ENCODE results near the gene AP2B1.

Gene AP2B1

DNA sequence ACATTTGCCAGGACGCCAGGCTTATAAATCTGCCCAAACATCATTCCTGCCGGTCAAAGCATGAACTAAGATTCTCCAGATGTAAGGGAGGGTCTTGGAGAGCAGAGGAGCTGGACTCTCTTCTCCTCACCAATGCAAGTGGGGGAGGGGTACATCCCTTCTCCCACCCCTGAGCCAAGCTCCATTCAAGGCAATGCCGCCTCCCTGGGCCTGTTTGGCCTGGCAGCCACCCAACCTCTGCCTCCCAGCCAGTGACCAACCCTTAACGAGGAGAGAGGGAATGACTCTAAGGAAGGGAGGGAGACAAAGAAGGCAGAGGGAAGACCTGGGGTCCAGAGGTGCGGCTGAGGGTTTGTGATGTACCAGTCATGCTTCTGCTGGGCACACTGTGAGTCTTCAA is 187.4 kb downstream of the AP2B1 start:
- H2AFZ ChIP-seq (ENCODE audit: low read depth, low read length), result no peak overlapping the region
- no peaks in the 10 kb centered on the region for H4K20me1 ChIP-seq (ENCODE audit: insufficient read depth, low read length)
- H3K4me1 ChIP-seq (ENCODE audit: low read length), result no peaks in the 10 kb centered on the region
- peaks cover 46% of the 10 kb centered on the region for H3K27me3 ChIP-seq (ENCODE audit: low read depth, low read length)
- no peaks in the 10 kb centered on the region for H3K9me3 ChIP-seq (ENCODE audit: insufficient read depth, low read length)
- no peaks in the 10 kb centered on the region for H3K79me2 ChIP-seq (ENCODE audit: low read length)
- H3K36me3 ChIP-seq (replicated peaks; ENCODE audit: low read depth, low read length), result no peaks in the 10 kb centered on the region
- TF ChIP-seq, protein P1, sequence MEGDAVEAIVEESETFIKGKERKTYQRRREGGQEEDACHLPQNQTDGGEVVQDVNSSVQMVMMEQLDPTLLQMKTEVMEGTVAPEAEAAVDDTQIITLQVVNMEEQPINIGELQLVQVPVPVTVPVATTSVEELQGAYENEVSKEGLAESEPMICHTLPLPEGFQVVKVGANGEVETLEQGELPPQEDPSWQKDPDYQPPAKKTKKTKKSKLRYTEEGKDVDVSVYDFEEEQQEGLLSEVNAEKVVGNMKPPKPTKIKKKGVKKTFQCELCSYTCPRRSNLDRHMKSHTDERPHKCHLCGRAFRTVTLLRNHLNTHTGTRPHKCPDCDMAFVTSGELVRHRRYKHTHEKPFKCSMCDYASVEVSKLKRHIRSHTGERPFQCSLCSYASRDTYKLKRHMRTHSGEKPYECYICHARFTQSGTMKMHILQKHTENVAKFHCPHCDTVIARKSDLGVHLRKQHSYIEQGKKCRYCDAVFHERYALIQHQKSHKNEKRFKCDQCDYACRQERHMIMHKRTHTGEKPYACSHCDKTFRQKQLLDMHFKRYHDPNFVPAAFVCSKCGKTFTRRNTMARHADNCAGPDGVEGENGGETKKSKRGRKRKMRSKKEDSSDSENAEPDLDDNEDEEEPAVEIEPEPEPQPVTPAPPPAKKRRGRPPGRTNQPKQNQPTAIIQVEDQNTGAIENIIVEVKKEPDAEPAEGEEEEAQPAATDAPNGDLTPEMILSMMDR (IDR thresholded peaks at IDR 0.05; ENCODE audit: low read depth, low read length), result no peak
- no peak for TF ChIP-seq EZH2phosphoT487 (IDR thresholded peaks at IDR 0.05; ENCODE audit: low read depth)
- H3K4me3 ChIP-seq (ENCODE audit: low read length), result no peak overlapping the region
- no peak overlapping the region for H3K4me2 ChIP-seq (ENCODE audit: low read length)
- no peak overlapping the region for H3K27ac ChIP-seq (ENCODE audit: low read length)
- H3K9ac ChIP-seq (ENCODE audit: low read length), result no peak overlapping the region

DNA sequence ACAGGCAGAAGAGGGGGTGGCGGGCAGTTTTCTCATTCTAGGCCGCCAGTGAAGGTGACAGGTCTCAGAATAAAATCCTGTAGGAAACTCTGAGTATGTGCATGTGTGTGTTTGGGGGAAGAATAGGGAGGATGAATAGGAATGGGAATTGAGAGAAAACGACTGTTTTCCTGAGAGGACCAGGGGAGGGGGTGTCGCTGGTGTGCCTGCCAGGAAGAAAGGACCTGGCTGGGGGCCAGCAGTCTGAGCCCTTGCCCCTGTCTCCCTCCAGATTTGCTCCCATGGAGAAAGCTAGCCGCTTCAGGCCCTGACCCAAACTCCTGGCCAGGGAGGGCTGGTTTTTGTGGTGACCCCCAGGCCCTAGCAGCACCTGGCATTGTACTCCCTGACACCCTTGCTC is 187.9 kb downstream of the AP2B1 start:
- H3K9me3 ChIP-seq (ENCODE audit: insufficient read depth, low read length), result no peaks in the 10 kb centered on the region
- no peaks in the 10 kb centered on the region for H3K4me1 ChIP-seq (ENCODE audit: low read length)
- no peak overlapping the region for H3K9ac ChIP-seq (ENCODE audit: low read length)
- peaks cover 49% of the 10 kb centered on the region for H3K27me3 ChIP-seq (ENCODE audit: low read depth, low read length)
- no peak overlapping the region for H3K4me2 ChIP-seq (ENCODE audit: low read length)
- H3K79me2 ChIP-seq (ENCODE audit: low read length), result no peaks in the 10 kb centered on the region
- no peak overlapping the region for H3K4me3 ChIP-seq (ENCODE audit: low read length)
- no peaks in the 10 kb centered on the region for H3K36me3 ChIP-seq (replicated peaks; ENCODE audit: low read depth, low read length)
- H2AFZ ChIP-seq (ENCODE audit: low read depth, low read length), result no peak overlapping the region
- no peaks in the 10 kb centered on the region for H4K20me1 ChIP-seq (ENCODE audit: insufficient read depth, low read length)
- TF ChIP-seq EZH2phosphoT487 (IDR thresholded peaks at IDR 0.05; ENCODE audit: low read depth), result no peak
- TF ChIP-seq, protein P1 (IDR thresholded peaks at IDR 0.05; ENCODE audit: low read depth, low read length), result no peak
- no peak overlapping the region for H3K27ac ChIP-seq (ENCODE audit: low read length)

DNA sequence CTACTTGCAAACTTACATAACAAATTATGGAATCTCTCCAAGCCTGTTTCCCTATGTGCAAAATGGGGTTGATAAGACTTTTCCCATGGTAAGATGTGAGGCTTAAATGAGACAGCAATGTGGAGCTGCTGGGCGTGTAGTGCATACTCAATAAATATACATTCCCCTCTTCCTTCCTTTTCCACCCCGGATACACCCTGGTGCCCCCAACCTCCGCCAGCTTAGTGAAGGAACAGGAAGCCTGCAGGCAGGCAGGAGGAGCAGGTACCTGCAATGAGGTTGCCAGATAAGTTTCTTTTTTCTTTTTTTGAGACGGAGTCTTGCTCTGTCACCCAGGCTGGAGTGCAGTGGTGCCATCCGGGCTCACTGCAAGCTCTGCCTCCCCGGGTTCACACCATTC is 188.5 kb downstream of the AP2B1 start:
- TF ChIP-seq, protein P1 (IDR thresholded peaks at IDR 0.05; ENCODE audit: low read depth, low read length), result no peak
- TF ChIP-seq EZH2phosphoT487 (IDR thresholded peaks at IDR 0.05; ENCODE audit: low read depth), result no peak
- Histone ChIP-seq H3K9me3 (ENCODE audit: insufficient read depth, low read length) (no peaks in the 10 kb centered on the region), H3K79me2 (ENCODE audit: low read length) (no peaks in the 10 kb centered on the region), H3K4me2 (ENCODE audit: low read length) (no peak overlapping the region), H3K27ac (ENCODE audit: low read length) (no peak overlapping the region), H4K20me1 (ENCODE audit: insufficient read depth, low read length) (no peaks in the 10 kb centered on the region), H3K9ac (ENCODE audit: low read length) (no peak overlapping the region), H3K4me3 (ENCODE audit: low read length) (no peak overlapping the region), H3K4me1 (ENCODE audit: low read length) (no peaks in the 10 kb centered on the region), H3K36me3 (replicated peaks; ENCODE audit: low read depth, low read length) (no peaks in the 10 kb centered on the region), H2AFZ (ENCODE audit: low read depth, low read length) (no peak overlapping the region), H3K27me3 (ENCODE audit: low read depth, low read length) (peaks cover 49% of the 10 kb centered on the region)

Data from OCI-LY3 (cell line).